Measurements from ENCODE around the gene CCDC51. TPM values are rescaled to one million over a fixed set of nuclear protein-coding genes. Genes with fewer than 3 reads are reported as not detected.

CCDC51 gene
- polyA plus RNA-seq, 1 donor from 2014 or later: 27.2 TPM

DNA sequence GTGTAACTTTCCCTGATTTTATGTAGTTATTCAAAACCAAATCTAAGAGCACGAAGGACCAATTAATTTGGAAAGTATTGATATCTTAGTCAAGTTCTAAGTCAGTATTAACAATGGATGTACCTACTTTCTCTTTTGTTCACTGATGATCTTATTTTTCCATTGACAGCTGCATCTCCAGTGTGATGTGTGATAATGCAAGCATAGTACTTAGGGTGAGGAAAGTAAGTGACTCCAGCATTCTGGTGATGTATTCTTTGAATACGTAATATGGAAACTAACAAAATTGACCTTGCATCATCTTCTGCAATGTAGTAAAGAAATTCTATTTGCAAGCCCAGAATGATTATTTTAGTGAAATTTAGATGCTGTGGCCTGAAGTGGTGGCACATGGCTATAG, 45.5 kb downstream of the CCDC51 start (continued):
- no peak for TF ChIP-seq TAF1 (IDR thresholded peaks at IDR 0.05; ENCODE audit: low read depth)

- no peaks in the 10 kb centered on the region for H3K36me3 ChIP-seq (ENCODE audit: insufficient read depth, low read length)
- H3K27me3 ChIP-seq (ENCODE audit: insufficient read depth, low read depth, low read length): no peaks in the 10 kb centered on the region
- no peaks in the 10 kb centered on the region for H3K9me2 ChIP-seq (ENCODE audit: insufficient read depth, low read length)
- H3K9ac ChIP-seq (ENCODE audit: low read length): no peak overlapping the region
- H2AFZ ChIP-seq (ENCODE audit: low read depth, low read length): no peak overlapping the region
- TF ChIP-seq TAF1 (IDR thresholded peaks at IDR 0.05; ENCODE audit: low read depth): no peak
- TF ChIP-seq SMC3 (conservative IDR thresholded peaks at IDR 0.05; ENCODE audit: poor library complexity): no peak
- no peak for TF ChIP-seq RAD21 (conservative IDR thresholded peaks at IDR 0.05)
- no peak for TF ChIP-seq EP300 (conservative IDR thresholded peaks at IDR 0.05; ENCODE audit: poor library complexity, severe bottlenecking)
- no peak for TF ChIP-seq EZH2 (IDR thresholded peaks at IDR 0.05; ENCODE audit: borderline replicate concordance, insufficient read depth, low read length, poor library complexity, severe bottlenecking)
- TF ChIP-seq CTCF (IDR thresholded peaks at IDR 0.05; ENCODE audit: poor library complexity, severe bottlenecking): no peak
- no peak for TF ChIP-seq MXI1 (conservative IDR thresholded peaks at IDR 0.05; ENCODE audit: poor library complexity, severe bottlenecking)
- TF ChIP-seq REST (IDR thresholded peaks at IDR 0.05; ENCODE audit: borderline replicate concordance): no peak
- no peak for TF ChIP-seq POLR2AphosphoS5 (IDR thresholded peaks at IDR 0.05)
- H3K9me3 ChIP-seq (ENCODE audit: low read length): peaks cover 5% of the 10 kb centered on the region
- no peaks in the 10 kb centered on the region for H3F3A ChIP-seq (ENCODE audit: insufficient read depth, low read length, poor library complexity, severe bottlenecking)
- no peak overlapping the region for H3K27ac ChIP-seq (ENCODE audit: low read length)
- H3K4me2 ChIP-seq (ENCODE audit: low read length): no peak overlapping the region
- H4K20me1 ChIP-seq (ENCODE audit: insufficient read depth): no peaks in the 10 kb centered on the region
- no peaks in the 10 kb centered on the region for H3K79me2 ChIP-seq (replicated peaks; ENCODE audit: insufficient read depth, low read length)
- H3K4me3 ChIP-seq (ENCODE audit: low read length): no peak overlapping the region
Observed at GRCh38 chr3:48388966-48389365, 51.0 kb downstream of the CCDC51 start.

DNA sequence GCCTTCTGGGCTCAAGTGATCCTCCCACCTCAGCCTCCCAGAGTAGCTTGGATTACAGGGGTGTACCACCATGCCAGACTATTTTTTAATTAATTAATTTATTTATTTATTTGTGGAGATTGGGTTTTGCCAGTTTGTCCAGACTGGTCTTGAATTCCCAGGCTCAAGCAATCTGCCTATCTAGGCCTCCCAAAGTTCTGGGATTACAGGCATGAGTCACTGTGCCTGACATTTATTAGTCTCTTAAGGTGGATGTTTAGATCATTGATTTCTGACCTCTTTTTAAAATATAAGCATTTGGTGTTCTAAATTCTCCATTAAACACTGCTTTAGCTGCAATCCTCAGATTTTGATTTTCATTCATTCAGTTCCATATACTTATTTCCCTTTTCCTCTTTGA, 52.3 kb downstream of the CCDC51 start:
- H3K9me3 ChIP-seq (ENCODE audit: low read length): peaks cover 5% of the 10 kb centered on the region
- H3K79me2 ChIP-seq (replicated peaks; ENCODE audit: insufficient read depth, low read length): no peaks in the 10 kb centered on the region
- H3K36me3 ChIP-seq (ENCODE audit: insufficient read depth, low read length): no peaks in the 10 kb centered on the region
- no peaks in the 10 kb centered on the region for H4K20me1 ChIP-seq (ENCODE audit: insufficient read depth)
- H3K4me3 ChIP-seq (ENCODE audit: low read length): no peak overlapping the region
- H3K27ac ChIP-seq (ENCODE audit: low read length): no peak overlapping the region
- H3K9ac ChIP-seq (ENCODE audit: low read length): no peak overlapping the region
- no peaks in the 10 kb centered on the region for H3K27me3 ChIP-seq (ENCODE audit: insufficient read depth, low read depth, low read length)
- H3K9me2 ChIP-seq (ENCODE audit: insufficient read depth, low read length): no peaks in the 10 kb centered on the region
- no peaks in the 10 kb centered on the region for H3F3A ChIP-seq (ENCODE audit: insufficient read depth, low read length, poor library complexity, severe bottlenecking)
- TF ChIP-seq TAF1 (IDR thresholded peaks at IDR 0.05; ENCODE audit: low read depth) (no peak), POLR2AphosphoS5 (IDR thresholded peaks at IDR 0.05) (no peak), MXI1 (conservative IDR thresholded peaks at IDR 0.05; ENCODE audit: poor library complexity, severe bottlenecking) (no peak), RAD21 (conservative IDR thresholded peaks at IDR 0.05) (no peak), SMC3 (conservative IDR thresholded peaks at IDR 0.05; ENCODE audit: poor library complexity) (no peak), CTCF (IDR thresholded peaks at IDR 0.05; ENCODE audit: poor library complexity, severe bottlenecking) (no peak), EZH2 (IDR thresholded peaks at IDR 0.05; ENCODE audit: borderline replicate concordance, insufficient read depth, low read length, poor library complexity, severe bottlenecking) (no peak), EP300 (conservative IDR thresholded peaks at IDR 0.05; ENCODE audit: poor library complexity, severe bottlenecking) (no peak)
- no peak overlapping the region for H3K4me2 ChIP-seq (ENCODE audit: low read length)
- H2AFZ ChIP-seq (ENCODE audit: low read depth, low read length): no peak overlapping the region
